Lung (tissue), 12 donors: Measurements from ENCODE around the gene HIRA. TPM values are rescaled to one million over a fixed set of nuclear protein-coding genes. Genes with fewer than 3 reads are reported as not detected.

Experiments
- ATAC-seq: fragments of 200-7000 bp; cut with Tn5 transposase; one replicate; pipeline ENCODE4 v1.9.1; 2020; ENCODE audit warnings: moderate number of reproducible peaks; ENCODE audit not compliant: insufficient read depth, low FRiP score
- DNase-seq, 3 donors: peaks; one replicate each; pipeline ENCODE4 v3.0.0-alpha.2; 2013 to 2017
- H3K27ac ChIP-seq, 2 donors: one replicate each; pipeline ENCODE4 v1.5.1; 2013; ENCODE audit warnings: mild to moderate bottlenecking in 2 of 2, moderate library complexity in 2 of 2, control low read depth in 1 of 2, inconsistent platforms in 1 of 2, low read depth in 1 of 2, low read length in 1 of 2
- H3K27me3 ChIP-seq, 3 donors: one replicate each; pipeline ENCODE4 v1.5.1; 2013; ENCODE audit warnings: low read length in 2 of 3; ENCODE audit not compliant: control insufficient read depth in 3 of 3, insufficient read depth in 3 of 3
- H3K36me3 ChIP-seq, 4 donors: one replicate each; pipeline ENCODE4 v1.5.1; 2013; ENCODE audit warnings: low read length in 4 of 4, mild to moderate bottlenecking in 1 of 4, moderate library complexity in 1 of 4; ENCODE audit not compliant: control insufficient read depth in 4 of 4, insufficient read depth in 4 of 4
- H3K4me1 ChIP-seq, 5 donors: one replicate each; pipeline ENCODE4 v1.5.1; 2013; ENCODE audit warnings: low read length in 5 of 5, mild to moderate bottlenecking in 2 of 5, moderate library complexity in 1 of 5; ENCODE audit not compliant: control insufficient read depth in 5 of 5, insufficient read depth in 5 of 5
- H3K4me3 ChIP-seq: one replicate; pipeline ENCODE4 v1.5.1; 2013; ENCODE audit warnings: mild to moderate bottlenecking, control low read depth, moderate library complexity
- H3K9ac ChIP-seq, 2 donors: one replicate each; pipeline ENCODE4 v1.5.1; 2013; ENCODE audit warnings: low read length in 2 of 2, control low read depth in 1 of 2; ENCODE audit not compliant: insufficient read depth in 1 of 2
- H3K9me3 ChIP-seq, 4 donors: one replicate each; pipeline ENCODE4 v1.5.1; 2013; ENCODE audit warnings: low read length in 3 of 4, mild to moderate bottlenecking in 1 of 4, moderate library complexity in 1 of 4; ENCODE audit not compliant: control insufficient read depth in 4 of 4, insufficient read depth in 3 of 4
- WGBS, 2 donors: extraction: QIAGEN DNeasy Blood & Tissue Kit; methylation state at CpG; one replicate each; pipeline ENCODE4 v1.1.7; 2013; 5-methylcytosine and 5-hydroxymethylcytosine counted together
- polyA plus RNA-seq, 2 donors: library from polyadenylated mRNA; stranded (reverse); fragments of 200-250 nt; gene quantifications; one replicate each; pipeline ENCODE4 v1.2.1, GENCODE V29; 2013
- total RNA-seq, 2 donors: library from RNA; depleted of rRNA in 1 of 2; stranded (reverse); fragments of >200 nt in 1 of 2; gene quantifications; one replicate each; pipeline ENCODE4 v1.2.1, GENCODE V29; 2014 to 2021
- TF ChIP-seq, protein P1 (sequence below): IDR thresholded peaks from 2 replicates; pipeline ENCODE4 v1.5.1; 2012; ENCODE audit warnings: mild to moderate bottlenecking; ENCODE audit errors: control extremely low read depth, extremely low read depth
- donor health status: control.
- donor health status: control.
- donor health status: Bipolar disorder and iron deficiency.
- donor health status: healthy.
- donor health status: DM: yes; HTN: yes; CAD: no.

HIRA gene
- total and polyA plus RNA-seq, 4 donors = 7.5 to 27.2 (median 17.3) TPM

DNA sequence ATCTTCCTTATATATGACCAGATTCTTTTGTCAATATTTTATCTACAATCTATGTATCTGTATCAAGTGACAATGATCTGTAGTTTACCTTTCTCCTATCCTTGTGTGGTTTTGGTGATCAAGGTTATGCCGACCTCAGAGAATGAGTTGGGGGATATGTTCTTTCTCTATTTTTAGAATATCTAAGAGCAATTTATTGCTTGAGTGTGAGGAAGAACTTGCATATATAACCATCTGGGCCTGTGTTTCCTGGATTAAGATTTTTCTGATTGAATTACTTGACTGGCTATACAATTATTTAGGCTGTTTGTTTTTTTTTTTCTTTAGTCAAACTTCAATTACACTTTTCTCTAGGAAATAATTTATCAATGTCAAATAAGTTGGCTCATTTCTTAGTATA is 30.0 kb upstream of the HIRA start:
- peaks cover 14 to 33% (median 30%) of the 10 kb centered on the region in 4 donors for H3K36me3 ChIP-seq

DNA sequence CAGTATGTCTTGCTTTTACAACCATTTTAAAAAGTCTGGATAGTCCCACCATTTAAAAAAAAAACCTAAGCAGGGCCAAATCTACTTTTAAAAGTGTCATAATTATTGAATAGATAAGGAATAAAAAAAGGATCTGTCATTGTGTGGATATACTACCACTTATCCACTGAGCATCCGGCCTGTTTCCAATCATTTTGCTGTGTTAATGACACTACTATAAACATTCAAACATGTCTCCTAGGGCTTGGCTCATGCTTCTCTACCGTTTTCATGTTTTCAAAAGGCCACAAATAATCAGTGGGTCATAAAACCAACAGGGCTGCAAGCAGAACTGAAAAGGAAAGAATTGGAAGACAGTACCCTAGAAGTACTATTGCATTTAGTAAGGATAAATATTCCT is 28.5 kb upstream of the HIRA start:
- no peak overlapping the region for H3K9ac ChIP-seq
- WGBS, 2 donors = 77 to 90% methylated on average over 2 of the region's 2 CpGs
- H3K4me1 ChIP-seq = no peaks in the 10 kb centered on the region
- H3K36me3 ChIP-seq = peaks cover 23 to 39% (median 29%) of the 10 kb centered on the region in 4 donors
- no peak for ATAC-seq
- H3K4me3 ChIP-seq = no peak overlapping the region
- no peaks in the 10 kb centered on the region for H3K9me3 ChIP-seq
- H3K27me3 ChIP-seq = no peaks in the 10 kb centered on the region
- no peak overlapping the region for H3K27ac ChIP-seq
- TF ChIP-seq, protein P1, sequence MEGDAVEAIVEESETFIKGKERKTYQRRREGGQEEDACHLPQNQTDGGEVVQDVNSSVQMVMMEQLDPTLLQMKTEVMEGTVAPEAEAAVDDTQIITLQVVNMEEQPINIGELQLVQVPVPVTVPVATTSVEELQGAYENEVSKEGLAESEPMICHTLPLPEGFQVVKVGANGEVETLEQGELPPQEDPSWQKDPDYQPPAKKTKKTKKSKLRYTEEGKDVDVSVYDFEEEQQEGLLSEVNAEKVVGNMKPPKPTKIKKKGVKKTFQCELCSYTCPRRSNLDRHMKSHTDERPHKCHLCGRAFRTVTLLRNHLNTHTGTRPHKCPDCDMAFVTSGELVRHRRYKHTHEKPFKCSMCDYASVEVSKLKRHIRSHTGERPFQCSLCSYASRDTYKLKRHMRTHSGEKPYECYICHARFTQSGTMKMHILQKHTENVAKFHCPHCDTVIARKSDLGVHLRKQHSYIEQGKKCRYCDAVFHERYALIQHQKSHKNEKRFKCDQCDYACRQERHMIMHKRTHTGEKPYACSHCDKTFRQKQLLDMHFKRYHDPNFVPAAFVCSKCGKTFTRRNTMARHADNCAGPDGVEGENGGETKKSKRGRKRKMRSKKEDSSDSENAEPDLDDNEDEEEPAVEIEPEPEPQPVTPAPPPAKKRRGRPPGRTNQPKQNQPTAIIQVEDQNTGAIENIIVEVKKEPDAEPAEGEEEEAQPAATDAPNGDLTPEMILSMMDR = no peak
- peak in 2 of 3 donors; percentile 7 to 51 for DNase-seq

More for the DNA sequence above, 30.0 kb upstream of the HIRA start:
- DNase-seq (no peak), ATAC-seq (no peak)
- Histone ChIP-seq H3K4me1 (no peaks in the 10 kb centered on the region), H3K9me3 (no peaks in the 10 kb centered on the region), H3K9ac (no peak overlapping the region), H3K27me3 (no peaks in the 10 kb centered on the region), H3K4me3 (no peak overlapping the region), H3K27ac (no peak overlapping the region)
- 95 to 98% methylated on average over 1 of the region's 1 CpG for WGBS, 2 donors
- TF ChIP-seq, protein P1 = no peak

DNA sequence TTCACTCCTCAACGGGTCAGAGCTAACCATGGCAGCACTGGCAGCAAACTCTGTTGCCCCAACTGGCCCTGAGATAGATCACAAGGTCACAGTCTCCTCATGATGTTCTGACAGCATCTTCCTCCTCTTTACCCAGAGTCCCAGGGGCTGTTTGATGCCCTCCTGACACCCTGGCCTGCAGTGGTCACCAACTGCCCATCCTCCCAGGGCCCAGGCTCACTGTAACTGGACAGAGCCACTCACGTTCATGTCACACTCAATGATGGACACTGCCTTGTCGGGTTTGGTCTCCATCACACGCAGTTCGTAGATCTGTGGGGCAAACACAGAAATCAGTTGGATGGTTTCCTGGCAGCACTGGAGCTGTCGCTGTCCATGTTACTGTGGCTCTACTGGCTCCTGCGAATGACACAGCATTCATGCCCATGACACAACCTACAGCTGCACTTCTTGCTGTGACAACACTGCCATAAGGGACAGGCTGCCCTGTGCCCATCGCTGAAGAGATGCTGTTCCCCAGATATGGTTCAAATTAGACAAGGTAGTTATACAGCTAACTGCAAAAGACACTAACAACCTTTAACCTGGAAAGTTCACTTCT is 26.4 kb upstream of the HIRA start:
- H3K4me1 ChIP-seq = no peaks in the 10 kb centered on the region
- TF ChIP-seq, protein P1 = no peak
- DNase-seq = no peak
- no peak overlapping the region for H3K27ac ChIP-seq
- no peaks in the 10 kb centered on the region for H3K27me3 ChIP-seq
- WGBS, 2 donors = 95 to 97% methylated on average over 8 of the region's 8 CpGs
- H3K4me3 ChIP-seq = no peak overlapping the region
- peaks cover 21 to 45% (median 32%) of the 10 kb centered on the region in 4 donors for H3K36me3 ChIP-seq
- no peak for ATAC-seq
- H3K9me3 ChIP-seq = no peaks in the 10 kb centered on the region
- no peak overlapping the region for H3K9ac ChIP-seq

DNA sequence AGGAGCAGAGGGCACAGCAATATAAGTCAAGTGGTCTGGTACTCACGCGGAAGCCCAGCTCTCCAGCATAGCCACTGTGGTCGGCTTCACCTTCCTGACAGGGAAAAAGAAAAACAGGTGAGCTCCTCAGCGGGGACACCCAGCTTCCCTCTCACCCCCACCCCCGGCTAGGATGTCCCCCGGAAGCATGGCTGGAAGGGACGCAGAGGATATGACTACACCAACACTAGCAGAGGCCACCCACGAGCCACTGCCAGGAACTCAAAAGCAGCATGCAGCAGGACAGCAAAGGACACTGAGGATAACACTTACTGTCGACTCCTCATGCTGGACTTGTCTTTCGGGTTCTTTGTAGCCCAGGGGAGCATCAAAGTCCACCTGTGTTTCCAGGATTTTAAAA is 25.0 kb upstream of the HIRA start:
- Histone ChIP-seq H3K4me1 (no peaks in the 10 kb centered on the region), H3K27ac (no peak overlapping the region), H3K9me3 (no peaks in the 10 kb centered on the region), H3K4me3 (no peak overlapping the region), H3K36me3 (peaks cover 24 to 44% (median 34%) of the 10 kb centered on the region in 4 donors), H3K27me3 (no peaks in the 10 kb centered on the region), H3K9ac (no peak overlapping the region)
- WGBS, 2 donors = 94 to 96% methylated on average over 10 of the region's 10 CpGs
- ATAC-seq (no peak), DNase-seq (no peak)
- TF ChIP-seq, protein P1 = no peak
